ENCODE data around the gene BRME1.
A peak's percentile ranks its signal among the peaks of the same experiment; 100 is the strongest.
"Not testable (repeated sequence)": the region's sequence is repeated elsewhere in the genome, so short reads cannot be mapped to it uniquely, and the experiment has no call there.

The BRME1 gene

GRCh38 chr19:13926010-13926409 is 20.1 kb upstream of the BRME1 start:
- no peak for DNase-seq

DNA sequence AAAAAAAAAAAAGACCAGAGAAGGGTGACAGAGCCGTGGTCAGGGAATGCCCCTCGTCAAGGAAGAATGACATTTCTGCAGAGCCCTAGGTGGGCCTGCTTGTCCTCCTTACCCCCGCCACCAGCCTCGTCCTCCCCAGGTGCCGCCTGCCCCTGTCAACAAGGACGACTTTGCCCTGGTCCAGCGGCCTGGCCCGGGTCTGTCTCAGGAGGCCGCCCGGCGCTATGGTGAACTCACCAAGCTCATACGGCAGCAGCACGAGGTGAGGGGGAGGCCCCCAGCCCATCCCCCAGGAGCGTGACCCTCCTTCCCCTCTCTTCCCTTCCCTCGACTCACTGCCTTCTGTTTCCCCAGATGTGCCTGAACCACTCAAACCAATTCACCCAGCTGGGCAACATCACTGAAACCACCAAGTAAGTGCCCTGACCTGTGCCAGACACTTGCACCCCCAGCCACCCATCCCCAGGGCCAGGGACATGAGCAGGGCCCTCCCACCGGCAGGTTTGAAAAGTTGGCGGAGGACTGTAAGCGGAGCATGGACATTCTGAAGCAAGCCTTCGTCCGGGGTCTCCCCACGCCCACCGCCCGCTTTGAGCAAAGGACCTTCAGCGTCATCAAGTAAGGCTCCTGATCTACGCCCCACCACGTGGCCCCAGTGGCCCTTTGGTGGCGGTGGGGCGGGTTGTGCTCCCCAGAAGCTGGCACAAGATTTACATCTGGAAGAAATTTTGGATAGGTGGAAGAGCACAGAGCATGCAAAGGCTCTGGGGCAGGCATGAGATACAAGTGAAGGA is 17.5 kb upstream of the BRME1 start:
- DNase-seq, result no peak

DNA sequence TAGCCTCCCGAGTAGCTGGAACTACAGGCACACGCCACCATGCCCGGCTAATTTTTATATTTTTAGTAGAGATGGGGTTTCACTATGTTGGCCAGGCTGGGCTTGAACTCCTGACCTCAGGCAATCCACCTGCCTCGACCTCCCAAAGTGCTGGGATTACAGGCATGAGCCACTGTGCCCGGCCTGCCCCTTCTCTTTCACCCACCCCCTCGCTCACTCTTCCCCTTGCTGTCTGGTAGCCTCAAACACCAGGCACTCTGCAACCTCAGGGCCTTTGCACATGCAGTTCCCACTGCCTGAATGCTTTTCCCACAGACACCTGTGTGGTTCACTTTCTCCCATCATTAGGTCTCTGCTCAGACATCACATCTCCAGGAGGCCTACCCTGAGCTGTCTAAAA is 16.2 kb upstream of the BRME1 start:
- DNase-seq, result not testable (repeated sequence)

- DNase-seq, result peak; percentile 19 to 21
Observed at GRCh38 chr19:13920940-13921747, 15.2 kb upstream of the BRME1 start.

DNA sequence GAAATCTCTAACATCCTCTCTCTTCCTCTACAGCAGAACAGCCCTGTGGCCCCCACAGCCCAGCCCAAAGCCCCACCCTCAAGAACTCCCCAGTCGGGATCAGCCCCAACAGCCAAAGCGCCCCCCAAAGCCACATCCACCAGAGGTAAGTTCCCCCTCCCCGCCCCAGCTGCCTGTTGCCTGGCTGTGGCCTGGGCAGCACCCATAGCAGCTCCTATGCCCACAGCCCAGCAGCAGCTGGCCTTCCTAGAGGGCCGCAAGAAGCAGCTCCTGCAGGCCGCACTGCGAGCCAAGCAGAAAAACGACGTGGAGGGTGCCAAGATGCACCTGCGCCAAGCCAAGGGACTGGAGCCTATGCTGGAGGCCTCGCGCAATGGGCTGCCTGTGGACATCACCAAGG is 14.6 kb upstream of the BRME1 start:
- DNase-seq, result no peak

- DNase-seq, result no peak
Observed at GRCh38 chr19:13918726-13919411, 13.0 kb upstream of the BRME1 start.

DNA sequence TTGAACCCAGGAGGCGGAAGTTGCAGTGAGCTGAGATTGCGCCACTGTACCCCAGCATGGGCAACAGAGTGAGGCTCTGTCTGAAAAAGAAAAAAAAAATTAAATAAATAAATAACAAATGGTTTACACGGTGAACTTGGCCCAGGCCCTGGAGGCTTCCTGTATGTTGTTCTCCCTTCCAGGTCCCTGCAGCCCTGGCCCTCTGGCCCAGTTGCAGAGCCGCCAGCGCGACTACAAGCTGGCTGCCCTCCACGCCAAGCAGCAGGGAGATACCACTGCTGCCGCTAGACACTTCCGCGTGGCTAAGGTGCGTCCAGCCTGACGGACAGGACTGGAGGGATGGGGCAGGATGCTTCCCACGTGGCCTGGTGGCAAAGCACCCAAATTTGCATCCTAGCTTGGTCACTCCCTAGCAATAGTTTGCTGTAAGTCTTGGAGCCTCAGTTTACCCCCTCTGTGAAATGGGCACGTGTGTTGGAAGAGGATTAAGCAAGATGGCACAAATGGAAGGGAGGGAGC is 12.0 kb upstream of the BRME1 start:
- DNase-seq, result no peak

DNA sequence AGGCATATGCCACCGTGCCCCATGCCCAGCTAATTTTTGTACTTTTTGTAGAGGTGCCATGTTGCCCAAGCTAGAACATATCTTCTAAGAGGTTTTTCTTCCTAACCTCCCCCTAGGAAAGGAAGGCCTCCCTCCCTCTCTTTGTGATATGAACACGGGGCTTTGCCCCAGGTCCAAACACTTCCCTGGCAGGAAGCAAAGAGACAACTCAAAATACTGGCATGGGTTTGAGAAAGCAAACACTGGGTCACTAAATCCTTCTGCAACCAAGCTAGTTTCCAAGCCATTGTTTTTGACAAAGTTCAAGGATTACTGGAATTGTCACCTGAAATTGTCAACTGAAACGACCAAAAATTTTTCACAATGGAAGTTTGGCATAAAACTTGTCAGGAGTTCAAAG is 8.9 kb upstream of the BRME1 start:
- no peak for DNase-seq

GRCh38 chr19:13913352-13913751 is 7.4 kb upstream of the BRME1 start:
- DNase-seq, result no peak

- no peak for DNase-seq
Observed at GRCh38 chr19:13909430-13909829, 3.5 kb upstream of the BRME1 start.

DNA sequence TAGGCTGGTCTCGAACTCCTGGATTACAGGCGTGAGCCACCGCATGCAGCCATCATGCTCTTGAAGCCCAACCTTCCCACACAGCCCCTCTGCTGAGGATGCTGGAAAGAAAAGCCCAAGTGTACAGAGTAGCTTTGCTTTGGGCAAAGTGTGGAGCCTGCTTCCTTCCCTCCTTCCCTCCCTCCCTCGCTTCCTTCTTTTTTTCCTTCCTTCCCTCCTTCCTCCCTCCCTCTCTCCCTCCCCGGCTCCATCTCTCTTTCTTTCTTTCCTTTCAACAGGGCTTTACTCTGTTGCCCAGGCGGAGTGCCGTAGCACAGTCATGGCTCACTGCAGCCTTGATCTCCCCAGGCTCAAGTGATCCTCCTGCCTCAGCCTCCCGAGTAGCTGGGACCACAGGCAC is 2.8 kb upstream of the BRME1 start:
- DNase-seq, result no peak

- no peak for DNase-seq
Observed at GRCh38 chr19:13906910-13907309, 993 bp upstream of the BRME1 start.

GRCh38 chr19:13906521-13906904 is 596 bp upstream of the BRME1 start:
- DNase-seq, result peak; percentile 35 to 40

DNA sequence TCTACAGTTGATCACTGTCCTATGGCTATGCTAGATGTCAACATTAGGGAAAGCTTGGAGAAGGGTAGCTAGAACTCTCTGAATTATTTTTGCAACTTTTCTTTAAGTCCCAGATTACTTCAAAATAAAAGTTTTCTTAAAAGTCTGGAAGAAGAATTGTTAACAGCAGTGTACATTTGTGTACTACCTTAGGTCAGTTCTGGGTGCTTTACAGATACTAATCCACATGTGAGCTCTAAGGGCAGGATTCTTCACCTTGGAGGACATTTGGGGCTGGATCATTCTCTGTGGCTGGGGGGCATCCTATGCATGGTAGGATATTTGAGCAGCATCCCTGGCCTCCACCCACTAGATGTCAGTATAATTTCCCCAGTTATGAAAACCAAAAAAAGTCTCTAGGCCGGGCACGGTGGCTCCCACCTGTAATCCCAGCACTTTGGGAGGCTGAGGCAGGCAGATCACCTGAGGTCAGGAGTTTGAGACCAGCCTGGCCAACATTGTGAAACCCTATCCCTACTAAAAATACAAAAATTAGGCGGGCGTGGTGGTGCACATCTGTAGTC is 2.8 kb downstream of the BRME1 start:
- DNase-seq, result peak; percentile 29 to 37

DNA sequence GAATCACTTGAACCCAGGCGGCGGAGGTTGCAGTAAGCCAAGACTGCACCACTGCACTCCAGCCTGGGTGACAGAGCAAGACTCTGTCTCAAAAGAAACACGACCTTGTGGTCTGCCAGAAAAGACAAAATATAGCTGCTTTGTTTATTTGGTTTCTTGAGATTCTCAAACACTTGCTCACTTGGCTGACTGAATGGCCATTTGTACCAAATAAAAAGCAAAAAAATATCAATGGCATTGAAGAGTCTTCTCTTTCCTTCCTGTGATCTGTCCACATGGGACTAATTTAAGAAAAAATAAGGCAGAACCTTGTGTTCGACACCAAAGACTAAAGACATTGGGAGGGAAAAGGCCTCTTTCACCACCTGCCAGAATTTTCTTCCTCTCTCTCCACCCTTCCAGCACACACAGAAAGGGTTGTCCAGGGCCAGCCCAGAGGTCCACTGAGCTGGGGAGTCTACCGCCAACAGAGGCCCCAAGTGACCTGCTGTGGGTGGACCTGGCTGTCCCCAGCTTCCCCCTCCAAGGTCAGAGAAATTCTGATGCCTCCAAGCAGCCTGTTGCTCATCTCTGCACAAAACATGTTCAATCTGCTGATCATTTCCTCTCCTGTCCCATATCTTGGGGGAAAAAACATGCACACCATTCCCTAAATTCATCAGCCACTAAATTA is 5.9 kb downstream of the BRME1 start:
- no peak for DNase-seq

GRCh38 chr19:13899393-13899792 is 6.5 kb downstream of the BRME1 start:
- DNase-seq, result no peak

- DNase-seq, result no peak
Observed at GRCh38 chr19:13896227-13896626, 9.7 kb downstream of the BRME1 start.

DNA sequence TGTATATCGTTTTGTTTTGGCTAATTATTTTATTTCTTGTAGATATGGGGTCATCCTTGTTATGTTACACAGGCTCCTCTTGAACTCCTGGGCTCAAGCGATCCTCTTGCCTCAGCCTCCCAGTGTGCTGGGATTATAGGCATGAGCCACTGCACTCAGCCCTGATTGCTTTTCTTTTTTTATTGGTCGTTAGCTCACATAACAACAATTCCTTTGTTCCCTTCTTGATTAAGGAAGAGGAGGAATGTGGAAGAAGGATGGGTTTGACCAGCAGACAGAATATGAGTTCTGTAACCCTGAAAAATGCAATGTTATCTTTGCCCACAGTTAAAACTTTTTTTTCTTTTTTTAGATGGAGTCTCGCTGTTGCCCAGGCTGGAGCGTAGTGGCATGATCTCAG is 11.4 kb downstream of the BRME1 start:
- no peak for DNase-seq

GRCh38 chr19:13892870-13893269 is 13.0 kb downstream of the BRME1 start:
- no peak for DNase-seq

DNA sequence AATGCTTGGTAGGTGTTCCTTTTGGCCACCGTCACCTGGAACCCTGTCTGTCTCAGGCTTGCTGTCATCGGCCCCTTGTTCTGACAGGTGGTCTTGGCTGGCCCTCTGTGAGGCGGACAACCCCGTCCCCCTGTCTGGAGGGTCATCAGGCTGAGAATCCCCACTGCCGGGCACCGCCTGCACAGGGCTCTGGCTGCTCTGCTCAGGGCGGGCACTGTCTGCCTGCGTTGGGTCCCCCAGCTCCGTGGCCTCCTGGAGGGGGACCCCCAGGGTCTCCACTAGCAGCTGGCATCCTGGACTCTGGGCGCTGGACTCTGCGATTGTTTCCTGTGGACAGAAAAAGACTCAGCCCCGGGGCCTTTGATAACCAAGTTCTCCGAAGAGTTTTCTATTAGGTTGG is 15.8 kb downstream of the BRME1 start:
- DNase-seq, result no peak

- no peak for DNase-seq
Observed at GRCh38 chr19:13888281-13888680, 17.6 kb downstream of the BRME1 start.

DNA sequence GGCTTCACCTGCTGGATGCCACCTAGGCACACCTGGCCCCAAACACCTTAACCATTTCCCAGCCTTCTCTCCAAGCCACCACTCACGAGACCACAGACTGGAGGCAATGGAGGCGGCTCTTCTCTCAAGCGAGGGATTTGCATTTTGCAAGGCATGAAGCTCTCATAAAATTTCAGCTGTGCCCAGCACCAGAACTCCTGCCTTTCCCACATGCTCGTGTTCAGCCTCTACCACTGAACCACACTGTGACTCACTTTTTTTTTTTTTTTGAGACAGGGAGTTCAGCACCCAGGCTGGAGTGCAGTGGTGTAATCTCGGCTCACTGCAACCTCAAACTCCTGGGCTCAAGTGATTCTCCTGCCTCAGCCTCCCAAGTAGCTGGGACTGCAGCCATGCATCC is 18.4 kb downstream of the BRME1 start:
- no peak for DNase-seq

DNA sequence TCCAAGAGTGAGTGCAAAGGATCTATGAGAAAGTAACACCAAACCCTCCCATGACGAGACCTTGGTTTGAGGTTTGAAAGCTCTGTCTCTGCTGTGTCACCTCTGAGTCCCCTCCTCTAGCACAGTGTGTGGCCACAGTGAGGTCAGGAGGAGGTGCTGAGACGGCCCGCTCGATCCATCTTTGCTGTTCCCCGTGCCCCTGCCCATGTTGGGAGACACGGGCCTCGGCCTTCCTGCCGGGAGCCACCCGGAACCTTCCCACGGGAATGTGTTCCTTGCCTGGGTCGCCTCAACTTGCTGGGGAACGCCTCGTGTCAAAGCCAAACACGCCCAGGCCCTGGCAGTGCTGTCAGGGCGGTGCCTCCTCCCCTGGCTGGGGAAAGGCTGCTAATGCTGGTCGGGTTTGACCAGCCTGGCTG is 18.9 kb downstream of the BRME1 start:
- no peak for DNase-seq

Data from stimulated activated CD4-positive, alpha-beta T cell treated with anti-CD3 and anti-CD28 coated beads, Interleukin-2, amount 100 ng/mL, for 24 hours (primary cell).